Endothelial cell of umbilical vein (primary cell): ENCODE data around the gene DESI1. TPM values are rescaled to one million over a fixed set of nuclear protein-coding genes. Genes with fewer than 3 reads are reported as not detected.
"Not testable (repeated sequence)": the region's sequence is repeated elsewhere in the genome, so short reads cannot be mapped to it uniquely, and the experiment has no call there.

Source experiments
- BruUV-seq: library from RNA; stranded (reverse); fragments of 400-500 nt; replicated peaks from 2 replicates; lab custom pipeline; 2021; lab: Mats Ljungman, UMichigan
- CTCF ChIA-PET: fragments of 300-600, 350-600 bp; sonication (Branson Sonifier 250); formaldehyde crosslinking; loops from one replicate; lab custom pipeline; 2021; ENCODE audit warnings: antibody characterized with exemption, inconsistent platforms; lab: Charles Lee
- POLR2A ChIA-PET: fragments of 300-600, 350-600 bp; sonication (Branson Sonifier 250); formaldehyde crosslinking; loops from one replicate; lab custom pipeline; 2021; ENCODE audit warnings: antibody characterized with exemption, inconsistent platforms; lab: Charles Lee
- DNase-seq: peaks from one replicate; pipeline ENCODE4 v3.0.0-alpha.2; 2011; ENCODE audit warnings: low read depth, low spot score
- FAIRE-seq: peaks from 2 replicates; lab custom pipeline; 2011; peaks lifted over from hg19 to GRCh38; lab: Jason Lieb, UNC
- H2AFZ ChIP-seq: 2 replicates; pipeline ENCODE4 v1.6.0; 2012; ENCODE audit warnings: low read depth, low read length, control low read depth, inconsistent platforms
- H3K27ac ChIP-seq: 2 replicates; pipeline ENCODE4 v1.5.1; 2011; ENCODE audit warnings: low read depth, mild to moderate bottlenecking, control low read depth, low read length, moderate library complexity; ENCODE audit not compliant: insufficient read depth
- H3K27me3 ChIP-seq, 2 experiments: 2 replicates each; pipeline versions ENCODE4 v1.6.0 to v1.6.1; 2011; ENCODE audit warnings: low read length in 2 of 2, mixed read lengths in 1 of 2; ENCODE audit not compliant: control insufficient read depth in 2 of 2, insufficient read depth in 2 of 2
- H3K36me3 ChIP-seq, 2 experiments: 2 replicates in 1 of 2; 3 replicates in 1 of 2; pipeline ENCODE4 v1.5.1; 2011; ENCODE audit warnings: low read length in 2 of 2, mild to moderate bottlenecking in 1 of 2, moderate library complexity in 1 of 2; ENCODE audit not compliant: control insufficient read depth in 2 of 2, insufficient read depth in 2 of 2; ENCODE audit errors: extremely low read depth in 1 of 2
- H3K4me1 ChIP-seq: 3 replicates; pipeline ENCODE4 v1.5.1; 2011; ENCODE audit warnings: mild to moderate bottlenecking, low read length; ENCODE audit not compliant: control insufficient read depth, insufficient read depth; ENCODE audit errors: extremely low read depth
- H3K4me2 ChIP-seq: 2 replicates; pipeline ENCODE4 v1.6.1; 2011; ENCODE audit warnings: low read length, control low read depth, mixed read lengths; ENCODE audit not compliant: insufficient read depth
- H3K4me3 ChIP-seq, 3 experiments: fragments of 200-600 bp in 1 of 3; sonication (generic), shearing (Covaris generic) in 1 of 3; replicated peaks in 1 of 3; 2 replicates each; pipeline ENCODE4 v1.5.1; 2011 to 2016; ENCODE audit warnings: control low read depth in 3 of 3, low read length in 3 of 3, mild to moderate bottlenecking in 2 of 3, inconsistent platforms in 1 of 3, low read depth in 1 of 3, moderate library complexity in 1 of 3; ENCODE audit not compliant: insufficient read depth in 1 of 3
- H3K79me2 ChIP-seq: 2 replicates; pipeline ENCODE4 v1.6.0; 2012; ENCODE audit warnings: low read length, inconsistent platforms; ENCODE audit not compliant: control insufficient read depth, insufficient read depth
- H3K9ac ChIP-seq: replicated peaks from 2 replicates; pipeline ENCODE3; 2011; ENCODE audit warnings: low read length, control low read depth; ENCODE audit not compliant: insufficient read depth; ENCODE audit errors: extremely low read depth
- H3K9me1 ChIP-seq: replicated peaks from 3 replicates; pipeline ENCODE4 v1.6.0; 2011; ENCODE audit warnings: mild to moderate bottlenecking, low read length; ENCODE audit not compliant: control insufficient read depth, insufficient read depth; ENCODE audit errors: extremely low read depth
- H3K9me3 ChIP-seq: replicated peaks from 2 replicates; pipeline ENCODE4 v1.5.1; 2012; ENCODE audit warnings: low read length, inconsistent platforms; ENCODE audit not compliant: control insufficient read depth, insufficient read depth
- H4K20me1 ChIP-seq: replicated peaks from 2 replicates; pipeline ENCODE3; 2011; ENCODE audit warnings: mild to moderate bottlenecking, low read length; ENCODE audit not compliant: control insufficient read depth, insufficient read depth; ENCODE audit errors: extremely low read depth
- EZH2 ChIP-seq: IDR thresholded peaks from 2 replicates; pipeline ENCODE4 v1.6.1; 2012; ENCODE audit warnings: borderline replicate concordance, low read depth, mild to moderate bottlenecking, moderate library complexity, low read length, inconsistent platforms; ENCODE audit not compliant: severe bottlenecking
- FOS ChIP-seq: IDR thresholded peaks from 2 replicates; pipeline ENCODE4 v1.6.1; 2011; ENCODE audit warnings: mild to moderate bottlenecking, low read length, moderate library complexity, borderline replicate concordance; ENCODE audit not compliant: insufficient read depth
- GATA2 ChIP-seq: IDR thresholded peaks from 2 replicates; pipeline ENCODE4 v1.7.0; 2011; ENCODE audit warnings: low read depth, mild to moderate bottlenecking, moderate library complexity, mixed read lengths, low read length; ENCODE audit not compliant: insufficient read length, insufficient read depth
- JUN ChIP-seq: IDR thresholded peaks from 2 replicates; pipeline ENCODE4 v1.6.1; 2011; ENCODE audit warnings: borderline replicate concordance, low read depth; ENCODE audit not compliant: insufficient read length, insufficient read depth
- MAX ChIP-seq: IDR thresholded peaks from 2 replicates; pipeline ENCODE4 v1.6.1; 2011; ENCODE audit not compliant: insufficient read depth, insufficient read length
- MYC ChIP-seq: IDR thresholded peaks from one replicate; pipeline ENCODE4 v1.6.1; 2011; ENCODE audit warnings: mild to moderate bottlenecking, low read depth, low read length
- POLR2A ChIP-seq: IDR thresholded peaks from 2 replicates; pipeline ENCODE4 v1.6.1; 2012; ENCODE audit warnings: low read depth, mild to moderate bottlenecking, control low read depth, low read length
- POLR2AphosphoS5 ChIP-seq: IDR thresholded peaks from 2 replicates; pipeline ENCODE4 v1.6.1; 2012; ENCODE audit warnings: low read depth, mild to moderate bottlenecking, control low read depth, low read length, moderate library complexity; ENCODE audit not compliant: insufficient read depth
- dilution Hi-C: fragments of 300-500 bp; cut with MboI; formaldehyde crosslinking; loops from one replicate; pipeline ENCODE4 v1.15.0; 2019; ENCODE audit warnings: low sequenced_read_pairs; ENCODE audit not compliant: extremely low pct_ligation_motif_present
- intact Hi-C: fragments of 100-400 bp; cut with micrococcal nuclease; formaldehyde crosslinking; loops from one replicate; pipeline ENCODE4 v1.10.0; 2022
- polyA plus RNA-seq, 4 experiments: library from polyadenylated mRNA; depleted of rRNA in 3 of 4; stranded (reverse) in 3 of 4; unstranded in 1 of 4; fragments of >200 nt; gene quantifications; 2 replicates each; pipeline versions ENCODE4 v1.2.1 to v1.2.3, GENCODE V29; 2011 to 2012; ENCODE audit warnings: missing spikeins in 1 of 4
- total RNA-seq: library from RNA; stranded (reverse); gene quantifications from 2 replicates; pipeline ENCODE4 v1.2.3, GENCODE V29; 2021

DESI1 gene
- total and polyA plus RNA-seq, 2 donors (not counting 3 experiments of a cell fraction or from before 2014, with no cell fraction given) = 36.8 to 59.1 TPM

GRCh38 chr22:41573677-41574076 is 47.2 kb downstream of the DESI1 start:
- no peaks in the 10 kb centered on the region for H3K79me2 ChIP-seq
- BruUV-seq = no TSS peak
- no peak overlapping the region for H3K4me3 ChIP-seq
- no peaks in the 10 kb centered on the region for H3K9me3 ChIP-seq
- no peak overlapping the region for H3K9ac ChIP-seq
- TF ChIP-seq GATA2 (no peak), MAX (no peak), EZH2 (no peak), MYC (no peak), JUN (no peak), POLR2AphosphoS5 (no peak), FOS (no peak), POLR2A (no peak)
- DNase-seq = no peak
- CTCF ChIA-PET = no interaction called here
- POLR2A ChIA-PET = no interaction called here
- no peak overlapping the region for H3K27ac ChIP-seq
- H3K4me1 ChIP-seq = no peaks in the 10 kb centered on the region
- dilution Hi-C loops = no loop called here
- H3K27me3 ChIP-seq = no peaks in the 10 kb centered on the region
- H3K4me2 ChIP-seq = no peak overlapping the region
- H3K36me3 ChIP-seq = peaks cover 0 to 3% of the 10 kb centered on the region in 2 experiments
- H4K20me1 ChIP-seq = no peaks in the 10 kb centered on the region
- no peaks in the 10 kb centered on the region for H3K9me1 ChIP-seq
- FAIRE-seq = no peak
- H2AFZ ChIP-seq = no peak overlapping the region
- intact Hi-C loops = no loop called here

- DNase-seq, H3K4me2 ChIP-seq, H4K20me1 ChIP-seq, H3K9me1 ChIP-seq, H3K9ac ChIP-seq, H3K4me1 ChIP-seq, H3K79me2 ChIP-seq, H3K4me3 ChIP-seq, BruUV-seq, dilution Hi-C loops, FAIRE-seq, intact Hi-C loops, H3K36me3 ChIP-seq, H3K27ac ChIP-seq, H2AFZ ChIP-seq, H3K27me3 ChIP-seq, H3K9me3 ChIP-seq, POLR2A ChIA-PET: not testable (repeated sequence)
- CTCF ChIA-PET = interaction anchor here (0.6 kb wide), 1 partner anchor 29 kb away, joined by 3 read pairs; the partner anchor contains the start of gene POLR3H
Observed at GRCh38 chr22:41572305-41572704, 48.5 kb downstream of the DESI1 start.
